K562 (cell line): ENCODE results near the gene CHST13. TPM values are rescaled to one million over a fixed set of nuclear protein-coding genes. Genes with fewer than 3 reads are reported as not detected.

Experiments
- ATAC-seq: fragments of 200-7000 bp; cut with Tn5 transposase; 3 replicates; pipeline ENCODE4 v1.9.1; 2020; ENCODE audit warnings: moderate library complexity
- BruUV-seq: library from RNA; stranded (reverse); fragments of 400-500 nt; replicated peaks from 2 replicates; lab custom pipeline; 2021; lab: Mats Ljungman, UMichigan
- CTCF ChIA-PET: fragments of 300-600 bp; formaldehyde crosslinking; extraction: SDS; loops from one replicate; lab custom pipeline; 2021; ENCODE audit warnings: low intra/inter-chr PET ratio; lab: Yijun Ruan, JAX
- POLR2A ChIA-PET: fragments of 300-600, 350-650 bp; sonication (Branson Sonifier 250); formaldehyde crosslinking; extraction: SDS; loops from one replicate; lab custom pipeline; 2021; ENCODE audit warnings: antibody characterized with exemption, inconsistent platforms; lab: Yijun Ruan, JAX
- DNase-seq, 4 experiments: peaks; one replicate each; pipeline versions ENCODE4 v3.0.0 to v3.0.0-alpha.2; 2011 to 2018; ENCODE audit warnings: low spot score in 3 of 4, mixed read lengths in 3 of 4; ENCODE audit errors: extremely low read depth in 1 of 4
- FAIRE-seq: peaks from 2 replicates; lab custom pipeline; 2011; peaks lifted over from hg19 to GRCh38; lab: Jason Lieb, UNC
- H2AFZ ChIP-seq: 2 replicates; pipeline ENCODE4 v1.6.0; 2011; ENCODE audit warnings: low read depth, low read length, control low read depth, inconsistent platforms
- H3K27ac ChIP-seq: fragments of 200-600 bp; 3 replicates; pipeline ENCODE4 v1.8.0; 2011; ENCODE audit warnings: low read depth, mild to moderate bottlenecking, control low read depth, inconsistent platforms, low read length, moderate library complexity, mixed read lengths; ENCODE audit errors: extremely low read depth
- H3K27me3 ChIP-seq, 2 experiments: fragments of 300-600 bp in 1 of 2; 2 replicates in 1 of 2; 3 replicates in 1 of 2; pipeline versions ENCODE4 v1.6.0 to v1.8.0; 2011; ENCODE audit warnings: inconsistent platforms in 2 of 2, low read length in 2 of 2, mild to moderate bottlenecking in 1 of 2, mixed read lengths in 1 of 2, moderate library complexity in 1 of 2; ENCODE audit not compliant: control insufficient read depth in 2 of 2, insufficient read depth in 2 of 2
- H3K36me3 ChIP-seq: fragments of 300-600 bp; 3 replicates; pipeline ENCODE4 v1.8.0; 2011; ENCODE audit warnings: mild to moderate bottlenecking, low read length, inconsistent platforms; ENCODE audit not compliant: control insufficient read depth, insufficient read depth
- H3K4me1 ChIP-seq, 2 experiments: fragments of 200-600 bp in 1 of 2; replicated peaks in 1 of 2; 2 replicates in 1 of 2; 3 replicates in 1 of 2; pipeline versions ENCODE4 v1.5.1 to v1.8.0; 2011; ENCODE audit warnings: inconsistent platforms in 2 of 2, low read length in 2 of 2, mild to moderate bottlenecking in 1 of 2, mixed read lengths in 1 of 2, moderate library complexity in 1 of 2; ENCODE audit not compliant: control insufficient read depth in 2 of 2, insufficient read depth in 2 of 2
- H3K4me2 ChIP-seq: 2 replicates; pipeline ENCODE4 v1.6.1; 2011; ENCODE audit warnings: low read length, control low read depth, inconsistent platforms, mixed read lengths; ENCODE audit not compliant: insufficient read depth
- H3K4me3 ChIP-seq: fragments of 200-600 bp; sonication (generic), shearing (Covaris generic); 2 replicates; pipeline ENCODE4 v1.5.1; 2016; ENCODE audit warnings: control low read depth, inconsistent platforms
- H3K79me2 ChIP-seq: fragments of 200-600 bp; 3 replicates; pipeline ENCODE4 v1.8.0; 2011; ENCODE audit warnings: low read length, inconsistent platforms; ENCODE audit not compliant: control insufficient read depth, insufficient read depth
- H3K9ac ChIP-seq, 2 experiments: 2 replicates each; pipeline versions ENCODE4 v1.6.0 to v1.6.1; 2011; ENCODE audit warnings: low read depth in 2 of 2, low read length in 2 of 2, control low read depth in 1 of 2, inconsistent platforms in 1 of 2, mild to moderate bottlenecking in 1 of 2, mixed read lengths in 1 of 2; ENCODE audit not compliant: insufficient read depth in 1 of 2
- H3K9me1 ChIP-seq: one replicate; pipeline ENCODE4 v1.6.0; 2011; ENCODE audit warnings: inconsistent platforms, mild to moderate bottlenecking, low read length, moderate library complexity; ENCODE audit not compliant: control insufficient read depth, insufficient read depth
- H3K9me3 ChIP-seq: replicated peaks from 2 replicates; pipeline ENCODE4 v1.5.1; 2011; ENCODE audit warnings: low read depth, low read length, inconsistent platforms; ENCODE audit not compliant: control insufficient read depth, insufficient read depth
- H4K20me1 ChIP-seq: replicated peaks from 2 replicates; pipeline ENCODE4 v1.6.1; 2011; ENCODE audit warnings: low read length, inconsistent platforms, mixed read lengths; ENCODE audit not compliant: control insufficient read depth, insufficient read depth
- ATF4 ChIP-seq: fragments of 450-650 bp; formaldehyde crosslinking; IDR thresholded peaks from 2 replicates; pipeline ENCODE4 v1.4.0; 2022; ENCODE audit warnings: mild to moderate bottlenecking, moderate library complexity
- GATAD2A ChIP-seq: fragments of 450-650 bp; IDR thresholded peaks from 2 replicates; pipeline ENCODE4 v1.6.1; 2017
- SMARCA5 ChIP-seq: fragments of 450-650 bp; IDR thresholded peaks from 2 replicates; pipeline ENCODE4 v1.6.1; 2016
- ZNF316 ChIP-seq: fragments of 450-650 bp; IDR thresholded peaks from 2 replicates; pipeline ENCODE4 v1.6.1; 2016
- WGBS: fragments of 100-300 bp; shearing (Covaris generic); methylation state at CpG from one replicate; pipeline ENCODE4 v1.1.6; 2016; ENCODE audit warnings: low coverage, mixed read lengths; ENCODE audit not compliant: insufficient coverage; ENCODE audit errors: missing lambda C conversion rate; 5-methylcytosine and 5-hydroxymethylcytosine counted together
- in situ Hi-C: fragments of 300-500 bp; cut with MboI; formaldehyde crosslinking; loops from 4 replicates; pipeline ENCODE4 v1.15.0; 2018; ENCODE audit warnings: inconsistent platforms, mixed read lengths
- intact Hi-C: fragments of 100-400 bp; cut with micrococcal nuclease; formaldehyde crosslinking; loops from 2 replicates; pipeline ENCODE4 v1.14.2; 2022
- polyA plus RNA-seq, 8 experiments: library from polyadenylated mRNA; depleted of rRNA in 4 of 8; stranded (reverse) in 5 of 8; unstranded in 3 of 8; fragments of >200 nt; fragmentation: Nextera tagmentation in 2 of 8; fragmentation: Illumina TruSeq in 1 of 8; extraction: Ambion mirVana in 2 of 8; extraction: Trizol in 1 of 8; gene quantifications; 2 replicates each; pipeline versions ENCODE4 v1.2.1 to v1.2.3, GENCODE V29; 2011 to 2014; ENCODE audit warnings: inconsistent platforms in 1 of 8, missing spikeins in 1 of 8
- total RNA-seq, 7 experiments: library from RNA; depleted of rRNA in 6 of 7; stranded (reverse); fragments of >200 nt in 6 of 7; fragmentation: Illumina TruSeq in 2 of 7; extraction: Trizol in 2 of 7; gene quantifications; 2 replicates each; pipeline versions ENCODE4 v1.2.1 to v1.2.3, GENCODE V29; 2011 to 2021; ENCODE audit warnings: low replicate concordance in 1 of 7
- TF ChIP-seq, protein P1 (sequence below): fragments of 250-450 bp; sonication (Bioruptor Pico); IDR thresholded peaks from 2 replicates; pipeline ENCODE4 v1.8.0; 2021; ENCODE audit warnings: borderline replicate concordance, mild to moderate bottlenecking, moderate library complexity; ENCODE audit not compliant: poor library complexity, severe bottlenecking

The CHST13 gene
- total and polyA plus RNA-seq, 9 of the 15 experiments (the other 6 are each of a cell fraction or from before 2014, with no cell fraction given): not detected

GRCh38 chr3:126521122-126521891 lies 2.6 kb upstream of the CHST13 start:
- peaks cover 0 to 11% of the 10 kb centered on the region in 2 experiments; a peak in 1 of 5 replicates for H3K27me3 ChIP-seq
- no peak overlapping the region for H3K4me2 ChIP-seq
- H3K9ac ChIP-seq: no peak overlapping the region; a peak in 1 of 4 replicates
- no peak overlapping the region for H2AFZ ChIP-seq
- BruUV-seq: no TSS peak
- H3K4me1 ChIP-seq: peaks cover 0 to 12% of the 10 kb centered on the region in 2 experiments; a peak in 2 of 5 replicates
- H3K27ac ChIP-seq: no peak overlapping the region
- CTCF ChIA-PET: no interaction called here
- FAIRE-seq (no peak), ATAC-seq (no peak), DNase-seq (no peak)
- H3K9me1 ChIP-seq: no peaks in the 10 kb centered on the region
- intact Hi-C loops: loop anchor here (10.0 kb wide), 2 partner anchors 143 to 223 kb away; no protein-coding TSS in a partner anchor
- no peak overlapping the region for H3K4me3 ChIP-seq
- POLR2A ChIA-PET: no interaction called here
- no peaks in the 10 kb centered on the region for H3K79me2 ChIP-seq
- 0% methylated on average over 8 of the region's 11 CpGs for WGBS
- no peaks in the 10 kb centered on the region for H3K9me3 ChIP-seq
- H3K36me3 ChIP-seq: no peaks in the 10 kb centered on the region
- H4K20me1 ChIP-seq: peaks cover 3% of the 10 kb centered on the region; the same call in 1 of the 2 replicates
- no peak for TF ChIP-seq ATF4 (CRISPR knock-in tag)
- no peak for TF ChIP-seq GATAD2A
- TF ChIP-seq, protein P1, sequence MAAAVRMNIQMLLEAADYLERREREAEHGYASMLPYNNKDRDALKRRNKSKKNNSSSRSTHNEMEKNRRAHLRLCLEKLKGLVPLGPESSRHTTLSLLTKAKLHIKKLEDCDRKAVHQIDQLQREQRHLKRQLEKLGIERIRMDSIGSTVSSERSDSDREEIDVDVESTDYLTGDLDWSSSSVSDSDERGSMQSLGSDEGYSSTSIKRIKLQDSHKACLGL (CRISPR knock-in tag): no peak
- no peak for TF ChIP-seq SMARCA5
- TF ChIP-seq ZNF316: no peak
- in situ Hi-C loops: no loop called here
